Stimulated activated CD8-positive, alpha-beta memory T cell treated with anti-CD3 and anti-CD28 coated beads, Interleukin-2, amount 100 ng/mL, for 48 hours (primary cell): ENCODE data around the gene STK38L.

Experiments
- DNase-seq, 2 donors: peaks; one replicate each; pipeline ENCODE4 v3.0.0-alpha.2; 2020; ENCODE audit warnings: low read depth in 2 of 2

Gene STK38L

GRCh38 chr12:27243804-27244688 is at the start of gene STK38L:
TSS of gene STK38L (plus strand) at chr12:27244286. CDS start at chr12:27297721, 53,435 bp downstream.
- DNase-seq: peak; percentile 98

DNA sequence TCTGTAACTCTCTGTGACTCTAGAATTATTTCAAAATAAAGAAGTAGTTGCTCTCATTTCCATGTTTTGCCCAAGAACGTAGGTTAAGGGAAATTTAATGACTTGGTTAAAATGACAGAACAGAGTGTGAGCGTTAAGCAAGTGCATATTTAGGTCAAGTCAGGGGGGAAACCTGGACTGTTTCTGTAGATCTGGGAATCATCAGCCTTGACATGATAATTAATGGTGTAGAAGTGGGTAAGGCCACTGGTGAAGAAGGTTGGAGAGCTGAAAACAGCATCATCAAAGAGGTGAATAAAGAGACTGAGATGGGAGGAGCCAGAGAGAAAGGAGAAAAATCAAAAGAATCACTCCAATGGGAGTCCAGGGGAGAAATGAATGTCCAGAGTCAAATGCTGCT is 49.4 kb upstream of the STK38L start:
- no peak for DNase-seq

DNA sequence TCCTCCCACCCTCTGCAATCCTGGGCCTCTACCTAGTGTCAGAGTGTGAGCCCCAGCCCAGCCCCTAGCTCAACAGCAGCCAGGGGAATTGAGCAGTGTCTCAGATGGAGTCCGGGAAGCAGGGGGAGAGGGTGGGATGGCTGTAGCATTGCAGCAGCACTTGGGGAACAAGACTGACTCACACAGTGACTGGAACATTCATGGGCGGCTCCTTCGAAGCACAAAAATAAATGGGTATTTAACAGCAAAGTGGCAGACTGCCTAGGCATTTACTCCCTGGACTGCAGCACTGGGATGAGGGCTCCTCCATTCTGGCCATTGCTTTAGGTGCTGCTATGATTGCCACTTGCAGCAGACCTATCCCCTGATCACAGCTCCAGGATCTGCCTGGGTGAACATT is 46.0 kb upstream of the STK38L start:
- DNase-seq: no peak

DNA sequence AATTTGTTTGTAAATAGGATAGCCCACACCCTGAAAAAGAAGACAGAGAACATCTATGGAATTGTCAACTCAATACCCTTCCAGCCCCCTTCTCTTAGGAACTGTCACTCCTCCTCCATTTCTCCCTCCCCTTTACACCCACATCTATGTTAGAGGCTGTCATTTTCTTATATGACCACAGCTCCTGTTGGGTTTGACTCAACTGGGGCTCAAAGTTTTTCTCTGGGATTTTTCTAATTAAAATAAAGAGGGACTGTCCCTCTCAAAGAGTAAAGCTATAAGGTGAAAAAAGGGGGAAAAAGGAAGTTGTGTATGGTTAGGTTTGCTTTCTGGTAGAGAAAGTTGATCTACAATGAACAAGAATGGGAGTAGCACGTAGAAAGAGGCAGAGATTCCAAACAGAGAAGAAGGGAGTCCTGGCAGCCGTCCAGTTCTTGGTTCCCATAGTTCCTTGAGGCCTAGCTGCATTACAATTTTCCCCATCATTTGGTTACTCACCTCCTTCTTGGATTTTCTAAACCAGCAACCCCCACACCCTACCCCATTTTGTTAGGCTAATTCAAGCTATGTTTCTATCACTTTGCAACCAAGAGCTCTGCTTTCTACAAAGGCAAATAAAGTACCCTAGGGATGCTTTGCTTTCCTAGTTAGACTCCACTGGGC is 44.3 kb upstream of the STK38L start:
- DNase-seq: no peak

- no peak for DNase-seq
These were observed 42.9 kb upstream of the STK38L start for GRCh38 chr12:27201169-27201568.

DNA sequence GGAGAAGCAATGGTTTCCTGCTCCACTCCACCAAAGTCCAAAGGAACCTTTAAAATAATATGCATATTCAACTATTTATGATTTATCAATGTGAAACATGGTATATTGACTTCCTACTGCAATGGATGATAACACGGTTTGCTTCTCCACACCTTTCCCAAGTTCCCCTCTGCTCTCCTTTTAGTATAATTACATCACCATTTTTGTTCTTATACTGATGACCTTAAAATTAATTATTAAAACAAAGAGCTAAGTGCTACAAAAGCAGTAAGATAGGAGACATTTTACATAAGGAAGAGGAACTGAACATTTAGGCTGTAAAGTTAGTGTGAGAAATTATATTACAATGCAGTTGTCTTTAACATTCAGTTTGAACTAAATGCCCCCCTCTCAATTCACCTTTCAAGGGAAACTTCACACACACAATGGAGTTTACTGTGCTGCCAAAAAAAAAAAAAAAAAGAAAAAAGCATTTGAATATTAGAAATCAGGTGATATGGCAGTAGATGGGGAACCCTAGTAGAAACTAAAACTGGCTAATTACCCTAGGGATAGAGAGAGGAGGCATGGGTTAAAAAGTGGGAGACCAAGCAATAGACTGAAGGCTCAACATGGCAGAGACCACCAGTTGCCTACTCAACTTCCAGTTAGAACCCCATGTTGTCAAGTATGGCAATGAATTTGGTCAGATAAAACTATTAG is 37.1 kb upstream of the STK38L start:
- no peak for DNase-seq

GRCh38 chr12:27207615-27208413 is 36.3 kb upstream of the STK38L start:
- peak in 1 of 2 donors; percentile 10 for DNase-seq

- no peak for DNase-seq
These were observed 35.7 kb upstream of the STK38L start for GRCh38 chr12:27208414-27208750.

DNA sequence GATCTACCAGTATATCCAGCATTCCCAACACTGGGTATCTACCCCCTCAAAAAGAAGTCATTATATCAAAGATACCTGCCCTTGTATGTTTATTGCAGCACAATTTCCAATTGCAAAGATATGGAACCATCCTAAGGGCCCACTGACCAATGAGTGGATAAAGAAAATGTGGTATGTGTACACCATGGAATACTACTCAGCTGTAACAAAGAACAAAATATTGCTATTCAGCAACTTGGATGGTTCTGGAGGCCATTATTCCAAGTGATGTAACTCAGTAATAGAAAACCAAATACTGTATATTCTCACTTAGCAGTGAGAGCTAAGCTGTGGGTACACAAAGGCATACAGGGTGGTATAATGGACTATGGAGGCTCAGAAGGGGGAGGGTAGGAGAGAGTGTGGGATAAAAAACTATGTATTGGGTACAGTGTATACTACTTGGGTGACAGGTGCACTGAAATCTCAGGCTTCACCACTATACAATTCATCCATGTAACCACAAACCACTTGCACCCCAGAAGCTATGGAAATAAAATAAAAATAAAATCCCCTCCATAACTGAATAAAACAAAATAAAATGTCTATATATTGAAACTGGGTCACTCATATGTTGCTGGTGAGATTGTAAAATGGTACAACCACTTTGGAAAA is 34.7 kb upstream of the STK38L start:
- no peak for DNase-seq

DNA sequence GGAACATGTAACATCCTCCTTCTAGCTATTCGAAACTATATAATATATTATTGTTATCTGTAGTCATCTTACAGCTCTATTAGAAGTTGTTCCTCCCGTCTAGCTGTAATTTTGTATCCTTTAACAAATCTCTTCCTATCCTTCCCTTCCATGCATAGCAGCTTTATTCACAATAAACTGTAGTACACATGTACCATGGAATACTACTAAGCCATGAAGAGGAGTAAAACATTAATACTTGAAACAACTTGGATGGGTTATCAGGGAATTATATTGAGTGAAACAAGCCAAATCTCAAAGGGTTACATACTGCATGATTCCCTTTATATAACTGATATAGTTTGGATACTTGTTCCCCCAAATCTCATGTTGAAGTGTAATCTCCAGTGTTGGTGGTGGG is 33.9 kb upstream of the STK38L start:
- DNase-seq: no peak

DNA sequence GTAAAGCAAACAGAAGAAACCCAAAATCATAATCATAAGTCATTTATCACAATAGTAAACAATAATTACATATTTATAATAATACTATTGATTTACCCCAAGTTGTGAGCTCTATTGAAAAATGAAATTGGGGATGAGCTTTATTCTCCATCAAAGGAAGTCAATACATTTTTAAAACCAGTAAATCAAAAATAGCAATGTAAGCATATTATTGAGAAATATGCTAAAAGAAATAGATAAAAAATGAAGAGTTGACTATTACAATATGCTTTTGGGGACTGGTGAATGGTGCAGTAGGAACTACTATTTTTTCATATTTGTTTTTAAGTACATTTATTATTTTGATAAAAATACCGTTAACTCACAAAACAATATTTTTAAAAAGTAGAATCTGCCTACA is 31.2 kb upstream of the STK38L start:
- DNase-seq: no peak

DNA sequence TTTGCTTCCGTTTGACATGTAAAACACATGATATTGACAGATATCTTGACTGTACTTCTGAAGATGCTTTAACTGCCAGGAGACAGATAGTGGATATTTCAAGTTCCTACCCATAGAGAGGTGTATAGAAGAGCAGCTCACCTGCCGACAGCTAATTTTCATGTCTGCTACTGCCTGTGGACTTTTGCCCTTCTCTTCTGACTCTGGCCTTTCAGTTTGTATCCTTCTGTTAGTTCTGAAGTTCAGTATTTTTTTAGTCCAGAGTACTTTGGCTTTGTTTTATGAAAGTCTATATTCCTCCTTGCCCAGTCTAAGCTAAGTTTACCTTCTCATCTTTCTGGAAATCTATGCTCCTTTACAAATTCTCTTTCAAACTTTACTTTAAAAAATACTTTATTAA is 30.8 kb upstream of the STK38L start:
- no peak for DNase-seq

GRCh38 chr12:27213830-27214787 is 30.0 kb upstream of the STK38L start:
- no peak for DNase-seq

DNA sequence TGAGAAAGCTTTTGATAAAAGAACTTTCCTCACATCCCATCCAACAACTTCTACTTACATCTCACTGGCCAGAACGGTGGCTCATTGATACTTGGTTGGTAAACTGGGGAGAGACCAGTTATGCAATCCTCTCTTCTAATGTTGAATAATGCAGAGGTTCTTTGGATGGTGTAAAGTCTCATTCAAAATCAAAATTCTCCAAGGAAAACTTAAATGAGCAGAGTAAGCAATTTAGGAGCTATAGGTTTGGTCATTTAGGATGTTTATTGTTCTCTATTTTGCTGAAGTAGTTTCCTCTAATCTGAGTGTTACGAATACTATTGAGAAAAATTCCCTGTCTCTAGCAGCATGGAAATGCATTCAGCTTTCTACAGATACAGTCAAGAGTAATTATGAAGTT is 26.5 kb upstream of the STK38L start:
- no peak for DNase-seq

DNA sequence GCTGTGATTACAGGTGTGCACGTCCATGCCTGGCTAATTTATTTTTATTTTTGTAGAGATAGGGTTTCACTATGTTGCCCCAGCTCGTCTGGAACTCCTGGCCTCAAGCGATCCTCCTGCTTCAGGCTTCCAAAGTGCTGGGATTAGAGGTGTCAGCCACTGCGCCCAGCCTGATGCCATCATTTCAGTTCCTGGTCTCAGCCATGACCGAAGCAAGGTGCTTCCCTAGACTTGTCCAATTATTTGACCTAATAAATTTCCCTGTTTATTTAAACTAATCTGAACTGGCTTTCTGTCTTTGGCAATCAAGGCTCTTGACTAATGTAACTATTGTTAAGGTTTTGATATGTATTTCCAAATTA is 24.4 kb upstream of the STK38L start:
- DNase-seq: no peak

DNA sequence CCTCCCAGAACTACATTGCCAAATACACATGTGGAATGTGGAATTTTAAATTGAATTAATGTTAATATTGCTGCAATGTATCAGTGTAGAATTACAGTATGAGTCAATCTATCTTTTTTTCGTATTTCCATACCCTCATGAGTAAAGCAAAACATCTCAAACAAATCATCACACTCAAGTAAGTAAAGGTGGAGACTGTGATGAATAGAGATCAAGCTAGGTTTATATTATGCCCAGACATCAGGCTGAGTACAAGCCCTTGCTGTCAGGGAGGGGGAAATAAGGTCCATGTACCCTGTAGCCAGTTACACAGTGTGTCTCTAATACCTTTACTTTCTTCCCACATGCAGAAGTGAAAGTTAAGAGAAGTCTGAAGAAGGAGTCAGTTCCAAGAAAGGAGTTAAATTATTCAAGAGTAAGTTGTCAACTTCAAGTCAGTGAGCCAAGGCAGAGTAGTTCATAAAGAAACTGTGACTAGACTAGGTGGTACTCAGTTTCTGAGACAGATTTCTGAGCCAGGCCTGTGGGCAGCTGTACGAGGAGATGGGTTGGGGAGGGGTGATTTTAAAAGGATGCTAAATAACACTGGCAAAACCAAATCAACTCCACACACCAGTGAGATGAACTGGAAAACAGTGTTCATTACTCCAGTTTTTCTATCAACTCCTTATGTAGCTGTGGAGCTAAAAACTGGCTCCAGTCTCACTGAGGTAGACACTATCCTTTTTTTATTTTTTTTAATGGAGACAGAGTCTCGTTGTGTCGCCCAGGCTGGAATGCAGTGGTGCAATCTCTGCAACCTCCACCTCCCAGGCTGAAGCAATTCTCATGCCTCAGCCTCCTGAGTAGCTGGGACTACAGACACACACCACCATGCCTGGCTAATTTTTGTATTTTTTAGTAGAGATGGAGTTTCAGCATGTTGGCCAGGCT is 23.8 kb upstream of the STK38L start:
- DNase-seq: no peak

- no peak for DNase-seq
These were observed 23.1 kb upstream of the STK38L start for GRCh38 chr12:27220988-27221345.

DNA sequence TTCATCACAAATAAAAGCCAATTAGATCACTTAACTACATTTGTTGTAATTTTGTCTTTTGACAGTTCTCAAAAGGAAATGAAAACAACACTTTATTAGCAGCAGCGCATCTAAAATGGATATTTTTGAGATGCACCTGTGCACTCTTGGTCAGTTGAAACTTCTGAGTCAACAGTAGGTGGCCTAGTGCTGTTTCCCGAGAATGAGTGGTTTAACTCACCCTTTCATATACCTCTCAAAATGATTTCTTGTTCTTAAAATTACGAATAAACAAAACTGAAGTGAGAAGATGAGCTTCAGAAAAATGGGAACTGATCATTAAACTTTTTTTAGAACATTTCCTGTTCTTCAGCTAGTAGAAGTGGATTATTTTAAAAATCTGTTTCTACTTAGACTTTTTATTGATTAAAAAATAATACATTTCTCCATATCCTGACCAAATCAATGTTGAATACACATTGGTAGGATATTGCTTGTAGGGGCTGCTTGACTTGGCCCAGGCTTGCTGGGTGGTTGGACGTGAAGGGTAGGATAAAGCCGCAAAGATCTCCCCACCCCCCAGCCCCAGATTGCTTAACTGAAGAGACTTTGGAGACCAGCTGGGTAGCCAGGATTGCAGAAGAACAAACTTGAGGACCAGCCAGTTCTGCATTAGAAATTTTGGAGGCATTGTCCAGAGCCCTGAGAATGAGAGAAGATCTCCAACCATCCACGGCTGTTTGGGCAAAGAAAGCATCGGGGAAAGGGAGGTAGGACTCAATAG is 22.3 kb upstream of the STK38L start:
- no peak for DNase-seq
